TTC549 (cell line): Measurements from ENCODE around the gene PCGF3.

ENCODE experiments used
- FAIRE-seq: peaks from 2 replicates; lab custom pipeline; 2012; peaks lifted over from hg19 to GRCh38; lab: Jason Lieb, UNC

PCGF3 gene

GRCh38 chr4:705278-706082 is at the start of gene PCGF3:
TSS of gene PCGF3 (plus strand) at chr4:705832. CDS start at chr4:733681, 27,849 bp downstream.
- no peak for FAIRE-seq

DNA sequence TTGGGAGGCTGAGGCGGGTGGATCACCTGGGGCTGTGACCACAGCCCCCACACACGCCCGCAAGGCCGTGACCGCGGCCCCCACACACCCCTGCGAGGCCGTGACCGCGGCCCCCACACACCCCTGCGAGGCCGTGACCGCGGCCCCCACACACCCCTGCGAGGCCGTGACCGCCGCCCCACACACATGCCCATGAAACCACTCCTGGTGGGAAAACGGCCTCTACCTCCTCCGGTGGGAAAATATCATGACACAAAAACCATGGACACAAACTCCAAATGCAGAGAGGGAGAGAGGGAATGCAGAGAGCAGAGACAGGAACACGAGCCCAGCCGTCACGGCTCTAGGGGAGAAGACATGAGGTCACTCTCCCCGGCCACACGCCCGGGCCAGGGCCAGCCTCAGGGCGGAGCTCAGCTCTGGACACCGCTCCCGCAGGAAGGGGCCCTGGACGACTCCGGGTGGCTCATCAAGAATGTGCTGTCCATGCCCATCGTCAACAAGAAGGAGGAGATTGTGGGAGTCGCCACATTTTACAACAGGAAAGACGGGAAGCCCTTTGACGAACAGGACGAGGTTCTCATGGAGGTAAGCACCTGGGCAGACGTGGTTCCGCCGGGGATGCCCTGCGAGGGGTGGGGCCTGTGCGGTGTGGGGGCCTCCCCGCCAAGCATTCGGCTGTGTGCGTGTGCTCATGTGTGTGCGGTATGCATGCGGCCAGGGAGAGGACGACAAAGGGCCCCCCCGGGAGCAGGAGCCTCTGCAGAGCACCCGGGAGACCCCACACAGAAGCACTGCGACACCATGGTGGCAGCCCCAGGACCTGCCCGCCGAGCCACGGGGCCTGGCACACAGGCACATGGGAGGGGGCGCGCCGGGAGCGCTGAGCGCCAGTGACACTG is 48.9 kb upstream of the PCGF3 start:
- FAIRE-seq, result no peak

GRCh38 chr4:657338-657833 is 48.2 kb upstream of the PCGF3 start:
- FAIRE-seq, result no peak

DNA sequence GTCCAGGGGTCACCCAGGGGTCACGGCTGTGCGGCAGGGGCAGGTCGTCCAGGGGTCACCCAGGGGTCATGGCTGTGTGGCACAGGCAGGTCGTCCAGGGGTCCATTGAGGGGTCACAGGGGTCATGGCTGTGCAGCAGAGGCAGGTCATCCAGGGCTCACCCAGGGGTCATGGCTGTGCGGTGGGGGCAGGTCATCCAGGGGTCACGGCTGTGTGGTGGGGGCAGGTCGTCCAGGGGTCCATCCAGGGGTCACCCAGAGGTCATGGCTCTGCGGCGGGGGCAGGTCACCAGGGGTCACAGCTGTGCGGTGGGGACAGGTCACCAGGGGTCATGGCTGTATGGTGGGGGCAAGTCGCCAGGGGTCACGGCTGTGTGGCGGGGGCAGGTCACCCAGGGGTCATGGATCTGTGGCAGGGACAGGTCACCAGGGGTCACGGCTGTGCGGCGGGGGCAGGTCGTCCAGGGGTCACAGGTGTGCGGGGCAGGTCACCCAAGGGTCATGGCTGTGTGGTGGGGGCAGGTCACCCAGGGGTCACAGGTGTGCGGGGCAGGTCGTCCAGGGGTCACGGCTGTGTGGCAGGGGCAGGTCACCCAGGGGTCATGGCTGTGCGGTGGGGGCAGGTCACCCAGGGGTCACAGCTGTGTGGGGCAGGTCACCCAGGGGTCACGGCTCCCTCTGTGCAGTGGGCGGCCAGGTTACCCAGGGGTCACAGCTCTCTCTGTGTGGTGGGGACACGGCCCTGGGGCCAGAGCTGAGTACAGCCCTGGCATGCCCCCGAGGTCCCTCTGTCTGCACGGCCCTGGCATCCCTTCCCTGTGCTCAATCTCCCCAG is 47.6 kb upstream of the PCGF3 start:
- FAIRE-seq, result no peak

- FAIRE-seq, result no peak
Observed at GRCh38 chr4:658681-659667, 46.7 kb upstream of the PCGF3 start.

GRCh38 chr4:659851-660250 is 45.8 kb upstream of the PCGF3 start:
- no peak for FAIRE-seq

- FAIRE-seq, result no peak
Observed at GRCh38 chr4:660401-660800, 45.2 kb upstream of the PCGF3 start.

GRCh38 chr4:661231-661630 is 44.4 kb upstream of the PCGF3 start:
- no peak for FAIRE-seq

DNA sequence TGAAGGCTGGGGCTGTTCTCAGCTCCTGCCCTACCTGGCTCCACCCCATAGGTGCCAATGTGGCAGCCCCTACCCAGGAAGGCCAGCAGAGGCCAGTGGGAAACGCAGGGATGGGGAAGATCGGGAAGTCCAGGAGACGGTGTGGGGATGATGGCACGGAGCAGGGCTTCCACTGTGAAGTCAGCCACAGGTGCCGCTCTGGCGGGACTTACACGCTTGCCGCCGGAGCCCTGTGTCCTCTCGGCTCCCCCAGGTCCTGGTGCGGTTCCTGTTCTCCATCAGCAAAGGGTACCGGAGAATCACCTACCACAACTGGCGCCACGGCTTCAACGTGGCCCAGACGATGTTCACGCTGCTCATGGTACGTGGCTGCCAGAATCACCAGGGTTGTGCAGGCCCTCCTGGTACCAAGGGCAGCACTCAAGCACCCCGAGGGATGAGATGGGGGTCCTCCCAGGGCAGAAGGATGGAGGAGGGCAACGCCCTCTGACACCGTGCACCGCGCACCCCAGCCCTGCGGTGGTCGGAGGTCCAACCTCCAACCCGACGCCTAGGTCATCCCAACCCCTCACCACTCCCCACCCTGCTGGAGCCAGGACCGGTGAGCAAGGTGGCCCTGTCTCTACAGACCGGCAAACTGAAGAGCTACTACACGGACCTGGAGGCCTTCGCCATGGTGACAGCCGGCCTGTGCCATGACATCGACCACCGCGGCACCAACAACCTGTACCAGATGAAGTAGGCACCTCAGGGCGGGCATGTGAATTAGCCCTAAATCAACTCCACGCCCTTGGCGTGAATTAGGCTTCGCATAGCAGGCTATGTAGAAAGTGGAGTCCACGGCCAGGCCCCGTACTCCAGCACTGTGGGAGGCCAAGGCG is 43.5 kb upstream of the PCGF3 start:
- FAIRE-seq, result no peak

- no peak for FAIRE-seq
Observed at GRCh38 chr4:663046-663437, 42.6 kb upstream of the PCGF3 start.

DNA sequence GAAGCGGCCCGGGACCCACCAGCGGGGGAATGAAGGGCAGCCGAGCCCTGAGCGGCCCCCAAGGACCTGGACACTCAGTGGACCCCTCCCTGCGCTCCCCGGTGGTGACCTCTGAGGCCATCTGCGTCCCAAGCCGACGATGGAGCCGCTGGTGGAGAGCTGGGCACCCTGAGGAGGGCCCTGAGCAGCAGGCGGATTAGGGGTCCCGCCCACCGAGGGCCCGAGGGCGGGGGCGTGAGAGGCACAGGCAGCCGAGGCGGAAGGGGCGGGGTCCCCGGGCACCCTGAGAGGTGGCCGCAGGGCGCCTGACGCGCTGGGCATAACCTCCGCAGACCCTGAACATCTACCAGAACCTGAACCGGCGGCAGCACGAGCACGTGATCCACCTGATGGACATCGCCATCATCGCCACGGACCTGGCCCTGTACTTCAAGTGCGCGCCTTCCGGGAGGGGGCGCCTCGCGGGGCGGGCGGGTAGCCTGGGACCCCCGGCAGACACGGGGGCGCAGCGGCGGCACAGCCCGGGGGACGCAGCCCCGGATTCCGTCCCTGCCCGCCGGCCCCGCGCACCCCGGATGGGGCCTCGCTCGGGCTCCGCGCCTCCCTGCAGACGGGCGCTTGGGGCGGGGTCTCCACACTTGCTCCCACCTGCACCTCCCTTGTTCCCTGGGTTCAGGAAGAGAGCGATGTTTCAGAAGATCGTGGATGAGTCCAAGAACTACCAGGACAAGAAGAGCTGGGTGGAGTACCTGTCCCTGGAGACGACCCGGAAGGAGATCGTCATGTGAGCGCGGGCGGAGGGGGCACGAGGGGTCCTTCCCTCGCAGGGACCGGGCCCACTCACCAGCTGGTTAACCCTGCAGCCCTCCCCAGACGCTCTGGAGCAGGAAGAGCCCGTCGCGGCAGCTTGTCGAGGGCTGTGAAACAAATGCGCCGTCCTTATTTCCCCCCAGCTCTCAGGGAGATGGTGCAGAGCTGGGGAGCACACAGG is 41.9 kb upstream of the PCGF3 start:
- FAIRE-seq, result no peak

- no peak for FAIRE-seq
Observed at GRCh38 chr4:664713-665231, 40.9 kb upstream of the PCGF3 start.

- no peak for FAIRE-seq
Observed at GRCh38 chr4:665381-665750, 40.3 kb upstream of the PCGF3 start.

DNA sequence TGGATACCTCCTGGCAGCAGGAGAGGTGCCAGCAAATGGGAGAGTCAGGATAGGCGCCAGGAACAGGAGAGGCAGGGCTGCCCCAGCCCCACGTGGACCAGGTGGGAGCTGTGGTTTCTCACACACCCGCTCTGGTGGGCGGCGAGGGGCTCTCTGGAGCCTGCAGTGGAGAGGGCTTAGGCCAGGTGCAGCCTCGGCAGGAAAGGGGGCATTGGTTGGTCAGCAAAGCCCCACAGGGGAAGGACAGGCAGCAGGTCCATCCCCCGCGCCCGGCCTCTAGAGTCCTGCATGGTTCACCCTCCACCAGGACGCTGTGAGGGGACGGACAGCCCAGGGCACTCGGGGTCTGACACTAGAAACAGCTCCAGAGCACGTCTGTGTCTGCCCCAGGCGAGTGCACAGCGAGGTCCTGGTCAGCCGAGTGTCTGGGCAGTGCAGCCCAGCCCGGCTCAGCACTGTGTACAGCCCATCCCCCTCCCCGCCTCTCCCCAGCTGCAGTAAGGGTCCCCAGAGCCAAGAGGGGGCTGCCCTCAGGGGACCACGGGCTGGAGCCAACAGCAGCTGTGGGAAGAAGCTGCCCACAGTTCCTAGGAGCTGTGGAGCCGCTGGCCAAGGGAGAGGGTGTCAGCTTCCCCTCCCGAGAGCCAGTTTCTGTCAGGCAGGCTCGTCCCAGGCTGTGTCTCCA is 39.7 kb upstream of the PCGF3 start:
- no peak for FAIRE-seq

GRCh38 chr4:666436-666810 is 39.2 kb upstream of the PCGF3 start:
- no peak for FAIRE-seq

DNA sequence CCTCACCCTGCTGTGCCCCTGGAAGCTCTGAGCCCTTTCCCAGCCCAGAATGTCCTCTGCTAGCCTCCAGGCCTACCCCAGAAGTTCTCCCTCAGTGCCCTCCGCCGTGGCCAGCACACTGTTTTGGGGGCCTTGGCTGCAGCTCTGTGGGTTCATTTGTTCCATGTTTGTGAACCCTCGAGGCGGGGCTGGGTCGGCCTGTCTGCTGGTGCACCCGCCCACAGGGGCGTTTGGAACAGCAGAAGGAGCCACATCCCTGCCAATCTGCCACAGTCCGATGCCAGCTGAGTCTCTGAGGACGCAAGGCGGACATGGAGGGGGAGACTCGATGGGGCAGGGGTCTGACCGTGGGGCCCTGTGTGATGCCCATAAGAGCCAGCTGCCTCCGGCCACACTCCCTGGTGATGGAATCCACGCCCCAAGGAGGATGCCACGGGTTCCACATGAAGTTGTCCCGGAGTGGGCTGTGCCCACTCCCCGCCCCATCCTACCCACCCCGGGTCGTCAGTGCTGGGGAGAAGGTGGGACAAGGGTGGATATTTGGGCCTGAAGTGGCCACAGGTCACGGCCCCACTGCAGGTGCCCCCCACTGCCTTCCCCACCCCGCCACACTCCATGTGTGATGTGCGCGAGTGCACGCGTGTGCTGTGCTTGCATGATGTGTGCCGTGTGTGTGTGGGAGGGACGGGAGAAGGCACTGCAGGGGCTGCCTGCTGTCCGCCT is 38.6 kb upstream of the PCGF3 start:
- FAIRE-seq, result no peak

DNA sequence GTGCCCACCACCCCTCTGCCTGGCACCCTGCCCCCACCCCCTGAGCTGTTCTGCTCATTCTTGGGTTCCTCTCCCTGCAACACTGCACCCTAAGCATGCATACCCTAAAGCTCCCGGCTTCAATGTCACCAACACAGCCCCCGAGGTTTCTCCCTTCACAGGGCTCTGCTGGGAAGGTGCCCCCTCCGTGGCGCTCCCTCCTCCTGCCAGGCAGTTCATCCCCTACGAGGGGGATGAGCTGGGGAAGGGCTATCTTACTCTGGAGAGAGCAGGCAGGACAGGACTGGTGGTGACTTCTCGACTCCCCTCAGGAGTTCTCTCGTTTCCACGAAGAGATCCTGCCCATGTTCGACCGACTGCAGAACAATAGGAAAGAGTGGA is 38.1 kb upstream of the PCGF3 start:
- FAIRE-seq, result no peak
